HEK293T (cell line): ENCODE measurements around the gene CYP11A1.

Source experiments
- CTCF ChIA-PET: fragments of 350-600 bp; formaldehyde crosslinking; extraction: SDS; loops from one replicate; lab custom pipeline; 2021; ENCODE audit warnings: antibody characterized with exemption, inconsistent platforms; lab: Yijun Ruan, JAX
- POLR2A ChIA-PET: fragments of 350-600 bp; formaldehyde crosslinking; extraction: SDS; loops from one replicate; lab custom pipeline; 2020; ENCODE audit warnings: antibody characterized with exemption, inconsistent platforms; lab: Yijun Ruan, JAX
- DNase-seq: peaks from one replicate; pipeline ENCODE4 v3.0.0; 2012; ENCODE audit warnings: mixed read lengths; ENCODE audit errors: extremely low spot score
- ARNT ChIP-seq: fragments of 450-650 bp; IDR thresholded peaks from 2 replicates; pipeline ENCODE4 v1.6.1; 2017; ENCODE audit warnings: mild to moderate bottlenecking
- BHLHE40 ChIP-seq: fragments of 450-650 bp; IDR thresholded peaks from 2 replicates; pipeline ENCODE4 v1.6.1; 2016; ENCODE audit warnings: mild to moderate bottlenecking, moderate library complexity, borderline replicate concordance
- CTBP1 ChIP-seq: fragments of 450-650 bp; IDR thresholded peaks from 2 replicates; pipeline ENCODE4 v1.6.1; 2016; ENCODE audit warnings: borderline replicate concordance
- ELF4 ChIP-seq: fragments of 450-650 bp; IDR thresholded peaks from 2 replicates; pipeline ENCODE4 v1.6.1; 2017; ENCODE audit warnings: antibody characterized with exemption
- FOXA1 ChIP-seq: fragments of 450-650 bp; IDR thresholded peaks from 2 replicates; pipeline ENCODE4 v1.6.1; 2016; ENCODE audit warnings: mild to moderate bottlenecking
- FOXK2 ChIP-seq: fragments of 450-650 bp; IDR thresholded peaks from 2 replicates; pipeline ENCODE4 v1.6.1; 2016; ENCODE audit warnings: mild to moderate bottlenecking
- FOXM1 ChIP-seq: fragments of 450-650 bp; IDR thresholded peaks from 2 replicates; pipeline ENCODE4 v1.6.1; 2017; ENCODE audit warnings: mild to moderate bottlenecking, borderline replicate concordance
- HDGF ChIP-seq: fragments of 450-650 bp; IDR thresholded peaks from 2 replicates; pipeline ENCODE4 v1.6.1; 2017; ENCODE audit warnings: antibody characterized with exemption, borderline replicate concordance
- L3MBTL2 ChIP-seq: fragments of 450-650 bp; conservative IDR thresholded peaks from 2 replicates; pipeline ENCODE4 v1.6.1; 2016; ENCODE audit warnings: mild to moderate bottlenecking
- LEF1 ChIP-seq: fragments of 450-650 bp; IDR thresholded peaks from 2 replicates; pipeline ENCODE4 v1.6.1; 2017; ENCODE audit warnings: mild to moderate bottlenecking, borderline replicate concordance
- NFRKB ChIP-seq: fragments of 450-650 bp; IDR thresholded peaks from 2 replicates; pipeline ENCODE4 v1.6.1; 2016; ENCODE audit warnings: mild to moderate bottlenecking, moderate library complexity
- PKNOX1 ChIP-seq: fragments of 450-650 bp; IDR thresholded peaks from 2 replicates; pipeline ENCODE4 v1.6.1; 2016
- SP1 ChIP-seq: fragments of 450-650 bp; IDR thresholded peaks from 2 replicates; pipeline ENCODE4 v1.6.1; 2017
- SUZ12 ChIP-seq: fragments of 450-650 bp; IDR thresholded peaks from 2 replicates; pipeline ENCODE4 v1.6.1; 2016; ENCODE audit warnings: mild to moderate bottlenecking
- TARDBP ChIP-seq: fragments of 450-650 bp; IDR thresholded peaks from 2 replicates; pipeline ENCODE4 v1.6.1; 2016
- ZNF384 ChIP-seq: fragments of 450-650 bp; IDR thresholded peaks from 2 replicates; pipeline ENCODE4 v1.6.1; 2016

CYP11A1 gene

GRCh38 chr15:74337146-74337545 is 30.3 kb downstream of the CYP11A1 start:
- no peak for TF ChIP-seq LEF1
- no peak for TF ChIP-seq FOXM1
- no peak for TF ChIP-seq FOXA1
- TF ChIP-seq PKNOX1: no peak
- no peak for TF ChIP-seq NFRKB
- CTCF ChIA-PET: interaction anchor here (0.6 kb wide), 1 partner anchor 598 kb away, joined by 5 read pairs; no protein-coding TSS in a partner anchor
- POLR2A ChIA-PET: no interaction called here
- DNase-seq: no peak

GRCh38 chr15:74336061-74337005 is 31.1 kb downstream of the CYP11A1 start:
- DNase-seq: no peak
- POLR2A ChIA-PET: interaction anchor here (1.7 kb wide), 1 partner anchor 424 kb away, joined by 3 read pairs; no protein-coding TSS in a partner anchor

GRCh38 chr15:74335396-74335795 is 32.0 kb downstream of the CYP11A1 start:
- TF ChIP-seq CTBP1 (no peak), LEF1 (no peak), NFRKB (no peak), SP1 (no peak), TARDBP (no peak), ZNF384 (no peak), ARNT (no peak), SUZ12 (no peak), ELF4 (no peak), L3MBTL2 (no peak), FOXM1 (no peak), FOXA1 (no peak), BHLHE40 (no peak), FOXK2 (no peak)
- POLR2A ChIA-PET: interaction anchor here (1.7 kb wide), 1 partner anchor 425 kb away, joined by 3 read pairs; no protein-coding TSS in a partner anchor
- CTCF ChIA-PET: interaction anchor here (1.0 to 1.9 kb wide), 2 partner anchors 15 to 24 kb away, joined by 4 read pairs; no protein-coding TSS in a partner anchor
- no peak for DNase-seq

More at GRCh38 chr15:74336061-74337005, 31.1 kb downstream of the CYP11A1 start:
- CTCF ChIA-PET: interaction anchor here (0.6 to 1.9 kb wide), 2 partner anchors 25 to 599 kb away, joined by 4 to 5 read pairs; no protein-coding TSS in a partner anchor
- TF ChIP-seq PKNOX1: no peak
- TF ChIP-seq FOXK2: no peak
- no peak for TF ChIP-seq FOXA1
- no peak for TF ChIP-seq ELF4
- no peak for TF ChIP-seq NFRKB
- TF ChIP-seq BHLHE40: no peak
- TF ChIP-seq L3MBTL2: no peak
- no peak for TF ChIP-seq FOXM1
- no peak for TF ChIP-seq SP1
- TF ChIP-seq HDGF: no peak
- no peak for TF ChIP-seq ZNF384
- TF ChIP-seq CTBP1: no peak
- TF ChIP-seq ARNT: no peak
- TF ChIP-seq TARDBP: no peak

- ChIA-PET POLR2A (no interaction called here), CTCF (interaction anchor here (1.0 kb wide), 1 partner anchor 13 kb away, joined by 4 read pairs; no protein-coding TSS in a partner anchor)
- no peak for DNase-seq
- no peak for TF ChIP-seq FOXA1
- TF ChIP-seq BHLHE40: no peak
- TF ChIP-seq L3MBTL2: no peak
- no peak for TF ChIP-seq ELF4
- no peak for TF ChIP-seq FOXK2
- no peak for TF ChIP-seq LEF1
- TF ChIP-seq TARDBP: no peak
- no peak for TF ChIP-seq CTBP1
- no peak for TF ChIP-seq ARNT
- TF ChIP-seq ZNF384: no peak
- TF ChIP-seq SUZ12: no peak
- TF ChIP-seq HDGF: no peak
- no peak for TF ChIP-seq SP1
- TF ChIP-seq FOXM1: no peak
- TF ChIP-seq NFRKB: no peak
- no peak for TF ChIP-seq PKNOX1
Observed at GRCh38 chr15:74334127-74334526, 33.3 kb downstream of the CYP11A1 start.

GRCh38 chr15:74333662-74334061 is 33.8 kb downstream of the CYP11A1 start:
- ChIA-PET POLR2A (interaction anchor here (1.1 kb wide), 1 partner anchor 129 kb away, joined by 3 read pairs; no protein-coding TSS in a partner anchor), CTCF (no interaction called here)
- TF ChIP-seq CTBP1: no peak
- TF ChIP-seq L3MBTL2: no peak
- no peak for TF ChIP-seq FOXM1
- TF ChIP-seq NFRKB: no peak
- no peak for TF ChIP-seq FOXA1
- TF ChIP-seq FOXK2: no peak
- no peak for DNase-seq

- TF ChIP-seq ARNT (no peak), SP1 (no peak), FOXA1 (no peak), TARDBP (no peak), CTBP1 (no peak), ELF4 (no peak), HDGF (no peak), ZNF384 (no peak), SUZ12 (no peak), BHLHE40 (no peak), FOXK2 (no peak), FOXM1 (no peak), NFRKB (no peak), LEF1 (no peak), L3MBTL2 (no peak), PKNOX1 (no peak)
- CTCF ChIA-PET: no interaction called here
- DNase-seq: no peak
- POLR2A ChIA-PET: interaction anchor here (1.1 kb wide), 1 partner anchor 129 kb away, joined by 3 read pairs; no protein-coding TSS in a partner anchor
Observed at GRCh38 chr15:74333093-74333492, 34.4 kb downstream of the CYP11A1 start.
